Measurements from ENCODE around the gene ACAP2. TPM values are rescaled to one million over a fixed set of nuclear protein-coding genes. Genes with fewer than 3 reads are reported as not detected.

ACAP2 gene
- polyA plus RNA-seq, 3 donors = 41.5 to 96.5 (median 71.6) TPM

DNA sequence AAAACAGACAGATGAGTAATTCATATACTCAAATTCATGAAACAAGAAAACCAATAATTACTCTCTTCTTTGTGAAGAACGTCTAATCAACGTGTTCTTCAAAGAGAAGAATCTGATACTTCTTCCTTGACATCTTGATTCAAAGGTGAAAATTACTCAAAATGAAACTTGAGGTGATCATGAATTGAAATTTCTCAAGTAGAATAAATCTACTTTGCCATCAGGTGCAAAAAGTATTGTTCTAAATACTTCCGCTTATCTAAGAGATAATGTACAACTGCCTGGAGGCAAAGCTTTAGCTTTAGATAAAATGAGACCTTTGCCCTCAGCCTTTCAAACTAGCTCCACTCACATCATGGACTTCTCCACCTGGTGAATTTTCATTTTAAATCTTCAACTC, 158.0 kb downstream of the ACAP2 start:
- Histone ChIP-seq H3K27me3 (ENCODE audit: control insufficient read depth in 2 of 2, insufficient read depth in 2 of 2, low read length in 2 of 2) (no peaks in the 10 kb centered on the region), H3K4me3 (replicated peaks in 1 of 3; ENCODE audit: low read depth in 2 of 3, low read length in 3 of 3) (no peak overlapping the region), H3K36me3 (replicated peaks in 1 of 2; ENCODE audit: control insufficient read depth in 1 of 2, insufficient read depth in 2 of 2, low read length in 2 of 2) (peaks cover 82 to 98% of the 10 kb centered on the region in 2 donors), H3K4me2 (replicated peaks; ENCODE audit: extremely low read depth, low read length, poor library complexity, severe bottlenecking) (no peak overlapping the region), H3K9me3 (replicated peaks in 1 of 2; ENCODE audit: control insufficient read depth in 1 of 2, insufficient read depth in 1 of 2, low read length in 2 of 2) (no peaks in the 10 kb centered on the region), H3K79me2 (ENCODE audit: insufficient read depth, low read length) (no peaks in the 10 kb centered on the region), H2AFZ (ENCODE audit: insufficient read depth, low read depth, low read length, poor library complexity, severe bottlenecking) (no peak overlapping the region), H3K9ac (ENCODE audit: insufficient read depth, low read length, poor library complexity, severe bottlenecking) (no peak overlapping the region), H3K27ac (ENCODE audit: low read depth in 1 of 2, low read length in 2 of 2) (peak overlapping the region in 1 of 2 donors; percentile 0), H4K20me1 (ENCODE audit: insufficient read depth, low read length) (peaks cover 79% of the 10 kb centered on the region), H3K4me1 (ENCODE audit: control insufficient read depth in 1 of 2, insufficient read depth in 2 of 2, low read length in 2 of 2) (no peaks in the 10 kb centered on the region)
- Mint-ChIP-seq H3K4me3 (no peak overlapping the region), H3K27ac (peak overlapping the region in 1 of 7 donors; percentile 33), H3K9me3 (no peaks in the 10 kb centered on the region), H3K4me1 (no peaks in the 10 kb centered on the region), H3K27me3 (ENCODE audit: low read depth in 3 of 3) (no peaks in the 10 kb centered on the region), H3K36me3 (peaks cover 74 to 84% of the 10 kb centered on the region in 2 donors)
- TF ChIP-seq, protein P1, sequence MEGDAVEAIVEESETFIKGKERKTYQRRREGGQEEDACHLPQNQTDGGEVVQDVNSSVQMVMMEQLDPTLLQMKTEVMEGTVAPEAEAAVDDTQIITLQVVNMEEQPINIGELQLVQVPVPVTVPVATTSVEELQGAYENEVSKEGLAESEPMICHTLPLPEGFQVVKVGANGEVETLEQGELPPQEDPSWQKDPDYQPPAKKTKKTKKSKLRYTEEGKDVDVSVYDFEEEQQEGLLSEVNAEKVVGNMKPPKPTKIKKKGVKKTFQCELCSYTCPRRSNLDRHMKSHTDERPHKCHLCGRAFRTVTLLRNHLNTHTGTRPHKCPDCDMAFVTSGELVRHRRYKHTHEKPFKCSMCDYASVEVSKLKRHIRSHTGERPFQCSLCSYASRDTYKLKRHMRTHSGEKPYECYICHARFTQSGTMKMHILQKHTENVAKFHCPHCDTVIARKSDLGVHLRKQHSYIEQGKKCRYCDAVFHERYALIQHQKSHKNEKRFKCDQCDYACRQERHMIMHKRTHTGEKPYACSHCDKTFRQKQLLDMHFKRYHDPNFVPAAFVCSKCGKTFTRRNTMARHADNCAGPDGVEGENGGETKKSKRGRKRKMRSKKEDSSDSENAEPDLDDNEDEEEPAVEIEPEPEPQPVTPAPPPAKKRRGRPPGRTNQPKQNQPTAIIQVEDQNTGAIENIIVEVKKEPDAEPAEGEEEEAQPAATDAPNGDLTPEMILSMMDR (IDR thresholded peaks at IDR 0.05) = no peak
- no CpG with 5 or more reads among the region's 3 CpGs for WGBS (ENCODE audit: insufficient coverage)
- DNase-seq = no peak
- intact Hi-C loops (cut with micrococcal nuclease) = no loop called here

DNA sequence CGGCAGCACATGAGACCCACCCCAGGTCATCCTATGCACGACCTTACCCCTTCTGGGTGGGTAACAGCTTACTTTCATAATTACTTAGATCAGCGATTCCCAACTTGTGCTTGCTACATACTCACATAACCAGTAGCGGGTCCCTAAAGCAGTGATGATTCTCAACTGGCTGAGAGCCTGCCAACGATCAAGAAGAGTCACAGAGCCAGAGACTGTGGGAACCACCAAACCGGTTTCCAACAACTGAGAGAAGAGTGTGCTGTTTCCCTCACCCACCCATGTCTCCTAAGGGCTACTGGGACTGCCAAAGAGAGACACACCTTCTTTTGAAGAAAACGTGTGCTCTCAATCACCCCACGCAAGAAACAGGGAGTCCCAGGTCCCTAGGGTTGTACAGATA, 159.9 kb downstream of the ACAP2 start:
- no peaks in the 10 kb centered on the region for H3K9me3 ChIP-seq (replicated peaks in 1 of 2; ENCODE audit: control insufficient read depth in 1 of 2, insufficient read depth in 1 of 2, low read length in 2 of 2)
- H3K4me3 ChIP-seq (replicated peaks in 1 of 3; ENCODE audit: low read depth in 2 of 3, low read length in 3 of 3) = no peak overlapping the region
- no peaks in the 10 kb centered on the region for H3K27me3 Mint-ChIP-seq (ENCODE audit: low read depth in 3 of 3)
- H4K20me1 ChIP-seq (ENCODE audit: insufficient read depth, low read length) = peaks cover 73% of the 10 kb centered on the region
- WGBS (ENCODE audit: insufficient coverage) = 98% methylated on average over 5 of the region's 8 CpGs
- intact Hi-C loops (cut with micrococcal nuclease) = no loop called here
- H3K4me2 ChIP-seq (replicated peaks; ENCODE audit: extremely low read depth, low read length, poor library complexity, severe bottlenecking) = no peak overlapping the region
- no peaks in the 10 kb centered on the region for H3K79me2 ChIP-seq (ENCODE audit: insufficient read depth, low read length)
- TF ChIP-seq, protein P1 (IDR thresholded peaks at IDR 0.05) = no peak
- DNase-seq = no peak
- H3K27me3 ChIP-seq (ENCODE audit: control insufficient read depth in 2 of 2, insufficient read depth in 2 of 2, low read length in 2 of 2) = no peaks in the 10 kb centered on the region
- no peaks in the 10 kb centered on the region for H3K4me1 Mint-ChIP-seq
- no peaks in the 10 kb centered on the region for H3K4me1 ChIP-seq (ENCODE audit: control insufficient read depth in 1 of 2, insufficient read depth in 2 of 2, low read length in 2 of 2)
- no peak overlapping the region for H2AFZ ChIP-seq (ENCODE audit: insufficient read depth, low read depth, low read length, poor library complexity, severe bottlenecking)
- peaks cover 67 to 81% of the 10 kb centered on the region in 2 donors for H3K36me3 Mint-ChIP-seq
- H3K27ac ChIP-seq (ENCODE audit: low read depth in 1 of 2, low read length in 2 of 2) = no peak overlapping the region
- H3K9ac ChIP-seq (ENCODE audit: insufficient read depth, low read length, poor library complexity, severe bottlenecking) = no peak overlapping the region
- no peaks in the 10 kb centered on the region for H3K9me3 Mint-ChIP-seq
- H3K27ac Mint-ChIP-seq = no peak overlapping the region
- peaks cover 84 to 98% of the 10 kb centered on the region in 2 donors for H3K36me3 ChIP-seq (replicated peaks in 1 of 2; ENCODE audit: control insufficient read depth in 1 of 2, insufficient read depth in 2 of 2, low read length in 2 of 2)
- H3K4me3 Mint-ChIP-seq = no peak overlapping the region
